ENCODE results near the gene RPS6KB1.
"Not testable (repeated sequence)": the region's sequence is repeated elsewhere in the genome, so short reads cannot be mapped to it uniquely, and the experiment has no call there.

RPS6KB1 gene

DNA sequence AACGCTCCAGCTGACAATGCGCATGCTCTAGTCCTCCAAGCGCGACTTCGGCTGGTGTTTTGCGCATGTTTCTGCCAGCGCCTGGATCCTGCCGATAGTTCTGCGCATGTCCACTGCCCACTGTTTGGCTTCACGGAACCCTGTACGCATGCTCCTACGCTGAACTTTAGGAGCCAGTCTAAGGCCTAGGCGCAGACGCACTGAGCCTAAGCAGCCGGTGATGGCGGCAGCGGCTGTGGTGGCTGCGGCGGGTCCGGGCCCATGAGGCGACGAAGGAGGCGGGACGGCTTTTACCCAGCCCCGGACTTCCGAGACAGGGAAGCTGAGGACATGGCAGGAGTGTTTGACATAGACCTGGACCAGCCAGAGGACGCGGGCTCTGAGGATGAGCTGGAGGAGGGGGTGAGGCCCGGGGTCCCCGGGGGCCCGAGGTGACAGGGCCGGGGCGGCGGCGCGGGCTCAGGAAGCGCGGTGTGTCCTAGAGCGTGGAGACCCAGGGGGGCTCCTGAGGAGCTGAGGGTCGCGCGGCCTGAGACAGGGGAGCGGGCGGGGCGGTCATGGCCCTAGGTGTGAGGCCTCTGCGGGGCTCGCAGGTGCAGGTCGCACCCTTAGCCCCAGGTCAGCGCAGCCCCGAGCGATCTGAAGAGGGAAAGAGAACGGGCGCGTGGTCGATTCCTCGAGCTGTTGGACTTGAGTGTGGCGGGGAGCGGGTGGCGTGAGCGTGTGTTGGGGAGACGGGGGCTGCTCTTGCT lies at the start of gene RPS6KB1, which contains the start of gene TUBD1:
Gene RPS6KB1 (plus strand): TSS at position 198 of the 752 bp plus-strand sequence. CDS start 64 bp downstream, at position 262.
Gene TUBD1 (minus strand): TSS at position 20 of the 752 bp plus-strand sequence. CDS start 1,941 bp downstream, outside the sequence.
- DNase-seq (ENCODE audit: low spot score) = peak; percentile 98

DNA sequence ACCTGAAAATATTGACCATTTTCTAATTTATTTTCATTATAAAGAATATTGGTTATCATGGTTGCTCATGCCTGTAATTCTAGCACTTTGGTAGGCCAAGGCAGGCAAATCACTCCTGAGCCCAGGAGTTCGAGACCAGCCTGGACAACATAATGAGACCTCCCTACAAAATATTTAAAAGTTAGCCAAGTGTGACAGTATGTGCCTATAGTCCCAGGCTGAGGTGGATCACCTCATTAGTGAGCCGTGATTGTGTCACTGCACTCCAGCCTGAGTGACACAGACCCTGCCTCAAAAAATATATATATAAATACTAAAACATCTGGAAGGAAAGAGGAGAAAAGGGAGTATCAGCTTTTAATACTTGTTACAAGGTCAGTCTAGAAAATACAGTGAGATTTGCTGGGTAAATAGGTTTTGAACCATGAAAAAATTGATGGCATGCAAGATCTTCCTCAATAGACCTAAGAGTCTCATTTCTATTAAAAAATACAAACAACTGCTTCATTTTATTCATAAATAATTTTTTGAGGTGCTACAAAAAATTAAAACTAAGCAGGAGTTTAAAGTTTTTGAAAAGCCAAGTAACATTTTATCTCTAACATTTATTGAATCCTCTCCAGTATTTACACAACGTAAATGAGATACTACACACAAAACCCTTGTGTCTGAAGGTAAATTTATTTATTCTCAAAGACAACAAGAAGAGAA lies 47.9 kb upstream of the RPS6KB1 start:
- peak; percentile 53 for DNase-seq (ENCODE audit: low spot score)

DNA sequence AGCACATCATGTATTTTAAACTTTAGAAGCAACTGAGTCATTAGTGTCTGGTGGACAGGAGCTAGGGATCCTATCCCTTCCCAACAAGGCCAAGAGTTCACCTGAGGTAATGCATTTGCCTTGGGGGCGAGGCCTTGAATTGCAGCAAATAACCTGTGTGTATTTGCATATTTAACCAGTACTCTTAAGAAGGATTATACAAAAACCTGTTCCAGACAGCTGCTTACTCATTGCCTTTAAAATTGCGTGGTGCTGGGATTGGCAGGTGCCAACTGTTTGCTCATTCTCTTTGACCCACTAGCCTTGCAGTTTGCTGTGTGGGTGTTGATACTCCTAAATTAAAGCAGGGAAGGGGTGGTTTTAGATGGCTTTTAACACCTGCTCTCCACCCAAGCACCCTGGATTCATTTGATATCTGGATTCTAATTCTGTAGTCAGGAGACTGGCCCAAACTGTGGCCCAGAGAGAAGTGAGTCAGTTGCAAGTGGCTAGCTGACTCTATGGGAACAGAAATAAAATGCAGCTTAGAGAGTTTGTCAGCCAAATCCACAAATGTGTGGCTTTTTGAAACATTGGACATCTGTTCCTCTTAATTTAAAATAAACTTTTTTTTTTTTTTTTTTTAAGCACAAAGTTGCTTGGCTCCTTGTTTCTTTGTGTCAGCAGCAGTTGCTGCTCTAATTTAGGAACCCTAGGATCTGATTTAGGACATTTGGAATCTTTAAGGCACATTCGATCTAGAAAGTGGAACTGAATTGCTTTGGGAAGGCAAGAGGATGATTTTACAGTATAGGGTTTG lies 47.1 kb upstream of the RPS6KB1 start:
- DNase-seq (ENCODE audit: low spot score) = peak; percentile 65

- peak; percentile 62 for DNase-seq (ENCODE audit: low spot score)
These were observed 46.3 kb upstream of the RPS6KB1 start for GRCh38 chr17:59846394-59847165.

- no peak for DNase-seq (ENCODE audit: low spot score)
These were observed 44.6 kb upstream of the RPS6KB1 start for GRCh38 chr17:59848385-59848668.

DNA sequence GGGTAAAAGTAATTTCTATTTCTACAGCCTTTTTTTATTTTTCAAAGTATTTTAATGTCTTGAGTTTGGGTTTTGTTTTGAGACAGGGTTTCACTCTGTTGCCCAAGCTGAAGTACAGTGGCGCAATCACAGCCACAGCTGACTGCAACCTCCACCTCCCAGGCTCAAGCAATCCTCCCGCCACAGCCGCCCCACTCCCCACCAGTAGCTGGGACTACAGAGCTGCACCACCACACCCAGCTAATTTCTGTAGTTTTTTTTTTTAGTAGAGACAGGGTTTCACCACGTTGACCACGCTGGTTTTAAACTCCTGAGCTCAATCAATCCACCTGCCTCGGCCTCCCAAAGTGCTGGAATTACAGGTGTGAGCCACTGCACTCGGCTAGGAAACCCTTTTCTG lies 44.1 kb upstream of the RPS6KB1 start:
- DNase-seq (ENCODE audit: low spot score) = no peak

DNA sequence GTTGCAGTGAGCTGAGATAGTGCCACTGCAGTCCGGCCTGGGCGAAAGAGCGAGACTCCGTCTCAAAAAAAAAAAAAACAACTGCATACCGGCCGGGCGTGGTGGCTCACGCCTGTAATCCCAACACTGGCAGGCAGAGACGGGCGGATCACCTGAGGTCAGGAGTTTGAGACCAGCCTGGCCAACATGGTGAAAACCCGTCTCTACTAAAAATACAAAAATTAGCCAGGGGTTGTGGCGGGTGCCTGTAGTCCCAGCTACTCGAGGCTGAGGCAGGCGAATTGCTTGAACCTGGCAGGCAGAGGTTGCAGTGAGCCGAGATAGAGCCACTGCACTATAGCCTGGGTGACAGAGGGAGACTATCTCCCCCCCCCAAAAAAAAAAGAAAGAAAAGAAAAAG lies 42.6 kb upstream of the RPS6KB1 start:
- DNase-seq (ENCODE audit: low spot score) = not testable (repeated sequence)

DNA sequence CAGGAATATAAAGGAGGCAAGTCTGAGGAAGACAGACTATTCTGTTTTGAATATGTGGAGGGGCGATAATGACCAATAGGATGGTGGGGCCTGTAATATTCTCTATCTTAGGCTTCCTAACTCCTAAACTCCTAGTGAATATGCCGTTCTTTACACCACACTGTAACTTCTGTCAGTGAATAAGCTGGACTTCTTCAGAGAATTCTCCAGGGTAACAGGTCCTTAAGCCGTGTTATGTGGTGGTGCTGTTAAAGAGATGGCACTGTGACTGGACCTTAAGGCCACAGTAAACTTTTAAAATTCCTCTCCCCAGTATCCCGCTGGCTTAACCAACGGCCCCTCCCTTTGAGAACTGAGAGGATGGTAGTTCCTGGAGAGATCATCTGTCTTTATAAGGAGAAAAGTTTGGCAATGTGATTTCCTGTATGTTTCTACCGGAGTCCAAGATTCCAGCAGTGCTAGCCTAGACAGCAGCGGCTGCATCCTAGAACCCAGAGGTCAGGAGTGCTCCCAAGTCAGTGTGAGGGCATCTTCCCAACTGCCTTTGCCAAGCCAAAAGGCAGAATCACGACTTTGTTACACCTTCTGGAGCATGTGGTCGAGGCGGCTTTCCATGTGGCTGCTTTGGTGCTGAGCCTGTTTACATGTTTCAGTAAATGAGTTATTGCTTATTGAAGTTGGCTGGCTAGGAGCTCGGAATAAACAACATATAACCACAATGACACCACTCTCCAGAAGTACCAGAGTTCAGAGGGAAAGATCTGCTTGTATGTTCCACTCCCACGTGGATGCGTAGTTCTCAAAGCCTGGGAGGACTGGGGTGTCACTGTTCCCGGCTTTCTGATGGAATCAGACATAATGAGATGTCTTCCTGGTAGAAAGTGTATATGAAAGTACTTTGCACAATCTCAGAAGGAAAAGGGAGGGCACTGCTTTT lies 41.2 kb upstream of the RPS6KB1 start:
- no peak for DNase-seq (ENCODE audit: low spot score)

DNA sequence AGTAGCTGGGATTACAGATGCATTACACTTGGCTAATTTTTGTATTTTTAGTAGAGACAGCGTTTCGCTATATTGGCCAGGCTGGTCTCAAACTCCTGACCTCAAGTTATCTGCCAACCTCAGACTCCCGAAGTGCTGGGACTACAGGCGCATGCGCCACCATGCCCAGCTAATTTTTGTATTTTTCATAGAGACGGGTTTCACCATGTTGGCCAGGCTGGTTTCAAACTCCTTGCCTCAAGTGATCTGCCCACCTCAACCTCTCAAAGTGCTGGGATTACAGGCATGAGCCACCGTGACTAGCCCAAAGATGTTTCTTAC lies 40.1 kb upstream of the RPS6KB1 start:
- not testable (repeated sequence) for DNase-seq (ENCODE audit: low spot score)

DNA sequence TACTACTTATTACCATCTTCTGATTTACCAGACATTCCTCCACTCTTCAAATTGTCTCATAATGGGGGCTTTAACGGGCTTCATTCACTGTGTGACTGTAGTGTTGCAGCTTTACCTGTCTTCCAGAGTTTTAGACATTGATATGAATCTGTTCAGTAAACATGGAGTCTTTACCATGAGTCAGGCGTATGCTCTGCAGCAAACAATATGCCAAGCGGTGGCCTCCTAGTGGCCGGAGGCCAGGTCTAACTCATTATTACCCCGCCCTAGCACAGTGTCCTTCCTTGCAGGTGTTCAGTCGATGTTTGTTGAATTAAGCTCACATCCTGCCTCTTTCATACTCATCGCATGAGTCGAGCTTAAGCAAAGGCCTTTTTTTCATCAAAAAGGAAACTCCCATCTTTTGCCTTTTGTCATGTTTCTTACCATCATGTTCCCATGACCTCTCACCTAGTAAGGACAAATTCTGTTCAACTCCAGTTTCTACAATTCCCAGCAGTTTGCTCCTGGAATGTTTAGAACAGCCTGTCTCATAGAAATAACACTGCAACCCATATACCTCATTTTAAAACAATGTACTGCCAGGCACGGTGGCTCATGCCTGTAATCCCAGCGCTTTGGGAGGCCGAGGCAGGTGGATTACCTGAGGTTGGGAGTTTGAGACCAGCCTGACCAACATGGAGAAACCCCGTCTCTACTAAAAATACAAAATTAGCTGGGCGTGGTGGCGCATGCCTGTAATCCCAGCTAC lies 39.6 kb upstream of the RPS6KB1 start:
- peak; percentile 62 for DNase-seq (ENCODE audit: low spot score)

GRCh38 chr17:59853919-59854729 lies 38.8 kb upstream of the RPS6KB1 start:
- not testable (repeated sequence) for DNase-seq (ENCODE audit: low spot score)

DNA sequence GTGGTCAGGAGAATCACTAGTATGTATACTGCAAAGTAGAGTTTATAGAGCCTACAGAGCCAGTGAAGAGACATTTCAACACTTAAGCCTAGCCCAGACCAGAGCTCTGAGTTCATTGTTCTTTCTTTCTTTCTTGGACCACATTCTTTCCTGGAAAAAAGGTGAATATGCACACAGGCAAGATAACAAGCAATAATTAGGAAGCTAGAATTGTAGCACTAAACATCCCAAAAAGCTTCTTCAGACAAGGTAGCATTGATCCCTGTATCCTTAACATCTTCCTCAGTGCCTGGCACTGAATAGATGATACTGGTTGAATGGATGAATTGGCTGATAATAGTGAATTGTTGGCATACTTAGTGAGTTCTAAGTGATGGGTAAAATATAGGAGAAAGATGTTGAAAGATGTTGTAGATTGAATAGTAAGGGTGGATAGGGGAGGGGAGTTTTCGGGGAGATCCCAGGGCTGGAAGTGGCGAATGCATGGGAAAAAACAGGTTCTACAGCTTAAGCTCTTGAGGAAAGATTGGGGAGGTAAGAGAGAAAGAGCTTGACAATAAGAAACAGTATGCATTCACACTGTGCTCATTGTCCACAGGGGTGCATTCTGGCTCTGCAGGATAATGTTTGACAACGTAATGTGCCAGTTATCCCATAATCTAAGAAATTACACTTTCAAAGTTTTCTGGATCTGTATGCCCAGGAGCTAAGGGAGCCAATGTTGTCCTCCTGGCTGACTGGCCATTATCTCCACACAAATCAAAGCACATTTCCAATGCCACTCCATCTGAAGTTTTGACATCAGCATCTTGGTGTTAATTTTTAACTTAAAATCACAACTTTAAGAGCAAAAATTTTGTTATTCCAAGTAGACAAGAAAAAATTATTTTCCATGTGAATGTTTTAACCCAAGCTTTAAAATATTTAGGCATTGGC lies 35.8 kb upstream of the RPS6KB1 start:
- no peak for DNase-seq (ENCODE audit: low spot score)

GRCh38 chr17:59858167-59858816 lies 34.6 kb upstream of the RPS6KB1 start:
- DNase-seq (ENCODE audit: low spot score) = no peak

- DNase-seq (ENCODE audit: low spot score) = no peak
These were observed 34.0 kb upstream of the RPS6KB1 start for GRCh38 chr17:59858932-59859331.

DNA sequence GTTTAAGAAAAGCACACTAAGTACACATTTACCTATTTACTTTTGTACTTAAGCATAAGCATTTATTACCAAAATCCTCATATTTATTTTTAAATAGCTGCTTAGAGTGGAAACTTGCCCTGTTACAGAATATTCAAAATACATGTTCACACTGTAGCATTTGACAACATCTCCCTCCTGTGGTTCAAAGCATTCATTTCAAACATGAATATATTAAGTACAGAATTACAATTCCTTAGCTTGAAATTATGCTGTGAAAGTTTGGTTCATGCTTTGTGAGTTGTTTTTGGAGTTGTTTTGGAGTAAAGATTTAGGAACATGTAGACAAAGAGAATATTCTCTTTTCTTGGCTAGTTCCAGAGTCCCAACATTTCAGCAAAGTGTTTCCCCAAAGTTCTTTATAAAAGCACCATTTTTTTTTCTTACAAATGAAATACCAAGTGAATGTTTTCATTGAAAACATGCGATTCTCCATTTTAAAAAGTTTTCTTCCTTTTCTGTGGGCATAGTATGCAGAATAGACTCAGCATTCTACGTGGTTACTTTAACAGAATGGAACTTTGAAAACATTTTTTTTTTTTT lies 33.4 kb upstream of the RPS6KB1 start:
- no peak for DNase-seq (ENCODE audit: low spot score)

DNA sequence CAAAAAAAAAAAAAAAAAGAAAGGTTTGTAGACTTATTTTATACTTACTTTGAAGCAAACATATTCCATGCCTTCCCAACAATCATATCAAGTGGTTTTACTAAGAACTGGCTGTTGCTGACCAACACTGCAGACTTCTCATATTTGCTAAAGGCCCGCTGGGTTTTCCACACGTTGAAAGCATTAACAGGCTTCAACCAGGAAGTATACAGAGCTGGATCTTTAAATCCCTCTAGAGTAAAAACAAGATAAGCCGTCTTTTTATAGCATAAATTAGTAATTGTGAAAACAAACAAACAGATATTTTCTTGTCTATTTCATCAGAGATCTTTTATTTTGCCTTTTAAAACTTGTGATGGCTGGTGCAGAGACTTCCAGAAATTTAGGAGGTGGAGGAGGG lies 29.3 kb upstream of the RPS6KB1 start:
- no peak for DNase-seq (ENCODE audit: low spot score)

DNA sequence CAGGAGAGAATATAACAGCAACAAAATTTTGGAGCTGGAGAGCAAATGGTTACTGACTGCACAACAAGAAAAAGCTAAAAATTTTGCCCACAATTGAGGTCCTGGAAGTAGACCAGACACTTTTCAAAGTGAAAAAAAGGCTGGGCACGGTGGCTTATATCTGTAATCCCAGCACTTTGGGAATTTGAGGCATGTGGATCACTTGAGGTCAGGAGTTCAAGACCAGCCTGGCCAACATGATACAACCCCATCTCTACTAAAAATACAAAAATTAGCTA lies 23.0 kb upstream of the RPS6KB1 start:
- no peak for DNase-seq (ENCODE audit: low spot score)

DNA sequence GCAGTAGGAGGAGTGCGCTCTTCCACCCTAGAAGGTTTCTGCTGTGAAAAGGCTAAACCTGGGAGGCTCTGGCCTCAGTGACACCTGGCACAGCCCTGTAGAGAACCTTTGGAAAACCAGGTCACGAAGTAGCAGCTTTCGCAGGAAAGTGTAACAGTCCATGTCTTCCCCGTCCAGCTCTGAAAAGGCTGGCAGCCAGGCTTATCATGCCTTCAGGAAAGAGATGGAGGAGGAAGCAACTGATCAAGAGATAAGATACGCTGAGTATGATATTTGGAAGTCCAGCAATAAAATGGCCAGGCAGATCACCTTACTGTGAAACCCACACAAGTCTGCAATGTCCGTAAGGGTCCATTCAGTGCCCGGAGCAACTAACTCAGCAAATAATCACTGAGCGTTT lies 22.4 kb upstream of the RPS6KB1 start:
- DNase-seq (ENCODE audit: low spot score) = no peak

Measured in cerebellar cortex (tissue), 1 donor.